HepG2 (cell line): ENCODE results near the gene TAS2R39. TPM values are rescaled to one million over a fixed set of nuclear protein-coding genes. Genes with fewer than 3 reads are reported as not detected.

ENCODE experiments used
- ATAC-seq: fragments of 200-7000 bp; cut with Tn5 transposase; 3 replicates; pipeline ENCODE4 v1.9.1; 2020; ENCODE audit warnings: mild to moderate bottlenecking, moderate library complexity
- BruUV-seq: library from RNA; stranded (reverse); fragments of 400-500 nt; replicated peaks from 2 replicates; lab custom pipeline; 2021; lab: Mats Ljungman, UMichigan
- CTCF ChIA-PET: fragments of 300-600 bp; formaldehyde crosslinking; extraction: SDS; loops from one replicate; lab custom pipeline; 2021; ENCODE audit warnings: low total read pairs, inconsistent platforms, low intra/inter-chr PET ratio; lab: Yijun Ruan, JAX
- POLR2A ChIA-PET: fragments of 350-600 bp; sonication (Branson Sonifier 250); formaldehyde crosslinking; loops from one replicate; lab custom pipeline; 2020; ENCODE audit warnings: antibody characterized with exemption, inconsistent platforms; lab: Yijun Ruan, JAX
- DNase-seq: peaks from one replicate; pipeline ENCODE4 v3.0.0-alpha.2; 2015; ENCODE audit warnings: low spot score
- FAIRE-seq: peaks from 3 replicates; lab custom pipeline; 2011; peaks lifted over from hg19 to GRCh38; lab: Jason Lieb, UNC
- H2AFZ ChIP-seq: one replicate; pipeline ENCODE4 v1.6.1; 2011; ENCODE audit warnings: low read length, inconsistent platforms
- H3K27ac ChIP-seq: fragments of 300-600 bp; 3 replicates; pipeline ENCODE4 v1.8.0; 2011; ENCODE audit warnings: mixed run types, mild to moderate bottlenecking, mixed read lengths, low read length, inconsistent platforms; ENCODE audit not compliant: insufficient read depth; ENCODE audit errors: extremely low read length
- H3K27me3 ChIP-seq, 2 experiments: fragments of 200-600 bp in 1 of 2; 2 replicates in 1 of 2; 3 replicates in 1 of 2; pipeline versions ENCODE4 v1.6.0 to v1.8.0; 2011; ENCODE audit warnings: low read length in 2 of 2, mild to moderate bottlenecking in 2 of 2, moderate library complexity in 2 of 2, inconsistent platforms in 1 of 2; ENCODE audit not compliant: insufficient read depth in 2 of 2, control insufficient read depth in 1 of 2
- H3K36me3 ChIP-seq, 2 experiments: fragments of 200-600 bp in 1 of 2; replicated peaks in 1 of 2; 2 replicates in 1 of 2; 3 replicates in 1 of 2; pipeline versions ENCODE4 v1.5.1 to v1.8.0; 2011; ENCODE audit warnings: low read length in 2 of 2, inconsistent platforms in 1 of 2; ENCODE audit not compliant: insufficient read depth in 2 of 2, control insufficient read depth in 1 of 2
- H3K4me1 ChIP-seq: 2 replicates; pipeline ENCODE4 v1.5.1; 2012; ENCODE audit warnings: low read length, inconsistent platforms; ENCODE audit not compliant: insufficient read depth
- H3K4me2 ChIP-seq: 2 replicates; pipeline ENCODE4 v1.6.0; 2011; ENCODE audit warnings: low read depth, low read length, inconsistent platforms
- H3K4me3 ChIP-seq, 3 experiments: fragments of 200-600 bp in 1 of 3; sonication (generic), shearing (Covaris generic) in 1 of 3; replicated peaks in 1 of 3; 2 replicates each; pipeline ENCODE4 v1.5.1; 2011 to 2016; ENCODE audit warnings: low read length in 3 of 3, inconsistent platforms in 2 of 3, low read depth in 2 of 3, mild to moderate bottlenecking in 2 of 3, control low read depth in 1 of 3, mixed read lengths in 1 of 3; ENCODE audit not compliant: insufficient read depth in 1 of 3
- H3K79me2 ChIP-seq: one replicate; pipeline ENCODE4 v1.6.1; 2011; ENCODE audit warnings: low read length, inconsistent platforms; ENCODE audit not compliant: insufficient read depth
- H3K9ac ChIP-seq: 2 replicates; pipeline ENCODE4 v1.6.0; 2011; ENCODE audit warnings: mild to moderate bottlenecking, low read depth, low read length, inconsistent platforms; ENCODE audit not compliant: insufficient read depth
- H3K9me3 ChIP-seq: 2 replicates; pipeline ENCODE4 v1.5.1; 2012; ENCODE audit warnings: mild to moderate bottlenecking, low read length
- H4K20me1 ChIP-seq: 2 replicates; pipeline ENCODE4 v1.6.0; 2011; ENCODE audit warnings: inconsistent platforms, mild to moderate bottlenecking, low read length, moderate library complexity; ENCODE audit not compliant: insufficient read depth
- BCL6 ChIP-seq: IDR thresholded peaks from 2 replicates; pipeline ENCODE4 v1.6.1; 2016; ENCODE audit warnings: missing genetic modification reagents, missing compliant biosample characterization
- DR1 ChIP-seq: sonication (generic); formaldehyde crosslinking; IDR thresholded peaks from 2 replicates; pipeline ENCODE4 v1.8.0; 2021; ENCODE audit warnings: mild to moderate bottlenecking, missing genetic modification reagents, inconsistent platforms
- DZIP1 ChIP-seq: sonication (generic); formaldehyde crosslinking; IDR thresholded peaks from 2 replicates; pipeline ENCODE4 v1.5.0; 2020; ENCODE audit warnings: mild to moderate bottlenecking, missing genetic modification reagents
- MEIS2 ChIP-seq: sonication (generic); formaldehyde crosslinking; IDR thresholded peaks from 2 replicates; pipeline ENCODE4 v1.9.0; 2021; ENCODE audit warnings: mild to moderate bottlenecking, missing genetic modification reagents
- PRMT3 ChIP-seq: sonication (generic); formaldehyde crosslinking; IDR thresholded peaks from 2 replicates; pipeline ENCODE4 v1.8.1; 2022; ENCODE audit warnings: low read depth, mild to moderate bottlenecking, moderate library complexity, missing genetic modification reagents, borderline replicate concordance
- TBP ChIP-seq: sonication (generic); formaldehyde crosslinking; IDR thresholded peaks from 2 replicates; pipeline ENCODE4 v1.5.0; 2020; ENCODE audit warnings: missing genetic modification reagents
- ZNF343 ChIP-seq: sonication (generic); formaldehyde crosslinking; IDR thresholded peaks from 2 replicates; pipeline ENCODE4 v1.4.0; 2020; ENCODE audit warnings: mild to moderate bottlenecking, missing genetic modification reagents
- ZNF543 ChIP-seq: sonication (generic); formaldehyde crosslinking; IDR thresholded peaks from 2 replicates; pipeline ENCODE4 v1.4.0; 2020; ENCODE audit warnings: mild to moderate bottlenecking, missing genetic modification reagents
- ZNF672 ChIP-seq: sonication (generic); formaldehyde crosslinking; IDR thresholded peaks from 2 replicates; pipeline ENCODE4 v1.8.1; 2022; ENCODE audit warnings: missing genetic modification reagents
- WGBS: methylation state at CpG from one replicate; pipeline ENCODE4 v1.1.6; 2017; ENCODE audit warnings: low lambda C conversion rate; 5-methylcytosine and 5-hydroxymethylcytosine counted together
- in situ Hi-C: cut with HindIII; loops from 2 replicates; pipeline ENCODE4 v1.10.0; 2017; ENCODE audit warnings: low pct_unique_long_range_greater_than_20kb; ENCODE audit not compliant: extremely low pct_ligation_motif_present
- intact Hi-C: fragments of 100-400 bp; cut with micrococcal nuclease; formaldehyde crosslinking; loops from one replicate; pipeline ENCODE4 v1.10.0; 2022; ENCODE audit not compliant: unreplicated experiment
- polyA plus RNA-seq, 8 experiments: library from polyadenylated mRNA; depleted of rRNA in 3 of 8; stranded (reverse) in 7 of 8; unstranded in 1 of 8; fragments of >200 nt; fragmentation: Illumina TruSeq in 4 of 8; extraction: Trizol in 4 of 8; gene quantifications; 2 replicates each; pipeline versions ENCODE4 v1.2.1 to v1.2.3, GENCODE V29; 2011 to 2016; ENCODE audit warnings: low read depth in 4 of 8, missing spikeins in 1 of 8, mixed read lengths in 1 of 8; ENCODE audit not compliant: insufficient read depth in 1 of 8
- total RNA-seq, 5 experiments: library from RNA; depleted of rRNA; stranded (reverse); fragments of >200 nt; fragmentation: Illumina TruSeq; extraction: Trizol; gene quantifications; 2 replicates each; pipeline ENCODE4 v1.2.3, GENCODE V29; 2016; ENCODE audit warnings: low read depth in 1 of 5
- TF ChIP-seq, protein P1 (sequence below): sonication (generic); formaldehyde crosslinking; IDR thresholded peaks from 2 replicates; pipeline ENCODE4 v1.4.0; 2020; ENCODE audit warnings: missing genetic modification reagents

Gene TAS2R39
- total and polyA plus RNA-seq, 2 of the 13 experiments (the other 11 are each of a cell fraction or from before 2014, with no cell fraction given), result not detected

GRCh38 chr7:143216686-143217085, 33.5 kb downstream of the TAS2R39 start (continued):
- no peak for TF ChIP-seq BCL6 (CRISPR knock-in tag)
- TF ChIP-seq ZNF343, result no peak

- DNase-seq (no peak), ATAC-seq (no peak), FAIRE-seq (no peak)
- in situ Hi-C loops, result loop anchor here (10.0 kb wide), 1 partner anchor 343 kb away; no protein-coding TSS in a partner anchor
- H4K20me1 ChIP-seq, result no peaks in the 10 kb centered on the region
- H3K36me3 ChIP-seq, result no peaks in the 10 kb centered on the region
- no TSS peak for BruUV-seq
- WGBS, result 0% methylated on average over 2 of the region's 2 CpGs
- no peaks in the 10 kb centered on the region for H3K4me1 ChIP-seq
- TF ChIP-seq, protein P1, sequence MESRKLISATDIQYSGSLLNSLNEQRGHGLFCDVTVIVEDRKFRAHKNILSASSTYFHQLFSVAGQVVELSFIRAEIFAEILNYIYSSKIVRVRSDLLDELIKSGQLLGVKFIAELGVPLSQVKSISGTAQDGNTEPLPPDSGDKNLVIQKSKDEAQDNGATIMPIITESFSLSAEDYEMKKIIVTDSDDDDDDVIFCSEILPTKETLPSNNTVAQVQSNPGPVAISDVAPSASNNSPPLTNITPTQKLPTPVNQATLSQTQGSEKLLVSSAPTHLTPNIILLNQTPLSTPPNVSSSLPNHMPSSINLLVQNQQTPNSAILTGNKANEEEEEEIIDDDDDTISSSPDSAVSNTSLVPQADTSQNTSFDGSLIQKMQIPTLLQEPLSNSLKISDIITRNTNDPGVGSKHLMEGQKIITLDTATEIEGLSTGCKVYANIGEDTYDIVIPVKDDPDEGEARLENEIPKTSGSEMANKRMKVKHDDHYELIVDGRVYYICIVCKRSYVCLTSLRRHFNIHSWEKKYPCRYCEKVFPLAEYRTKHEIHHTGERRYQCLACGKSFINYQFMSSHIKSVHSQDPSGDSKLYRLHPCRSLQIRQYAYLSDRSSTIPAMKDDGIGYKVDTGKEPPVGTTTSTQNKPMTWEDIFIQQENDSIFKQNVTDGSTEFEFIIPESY, result no peak
- H3K9me3 ChIP-seq, result no peaks in the 10 kb centered on the region
- no peak overlapping the region for H3K4me3 ChIP-seq
- H3K27me3 ChIP-seq, result 0 out of 5 replicates have a peak, but pooled peaks cover 0 to 4% of the 10 kb centered on the region in 2 experiments
- ChIA-PET CTCF (no interaction called here), POLR2A (no interaction called here)
- intact Hi-C loops, result no loop called here
- no peak overlapping the region for H3K27ac ChIP-seq
- H3K79me2 ChIP-seq, result no peaks in the 10 kb centered on the region
- H3K4me2 ChIP-seq, result no peak overlapping the region
- H2AFZ ChIP-seq, result no peak overlapping the region
- no peak overlapping the region for H3K9ac ChIP-seq
Observed at GRCh38 chr7:143217806-143218205, 34.6 kb downstream of the TAS2R39 start.

DNA sequence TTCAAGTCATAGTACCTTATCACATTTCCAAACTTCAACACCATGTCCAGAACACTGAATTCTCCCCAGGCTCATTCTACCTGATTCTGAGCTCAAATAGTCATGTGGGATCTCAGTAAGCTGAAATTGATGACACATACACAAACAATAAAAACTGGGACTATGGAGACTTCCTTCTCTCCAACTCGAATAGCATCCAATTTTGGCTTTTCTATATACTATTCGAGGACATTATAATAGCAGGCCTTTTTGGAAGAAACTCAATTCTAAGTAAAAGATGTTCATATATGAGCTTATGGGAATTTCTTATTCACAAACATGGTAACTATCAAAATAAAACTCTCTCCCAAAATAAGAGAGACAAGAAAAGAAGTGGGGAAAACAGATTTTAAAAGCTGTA, 38.1 kb downstream of the TAS2R39 start:
- no peak for FAIRE-seq
- Histone ChIP-seq H3K36me3 (no peaks in the 10 kb centered on the region), H3K9me3 (no peaks in the 10 kb centered on the region), H3K4me3 (no peak overlapping the region), H3K27me3 (0 out of 5 replicates have a peak, but pooled peaks cover 0 to 6% of the 10 kb centered on the region in 2 experiments), H3K4me2 (no peak overlapping the region), H3K9ac (no peak overlapping the region), H3K4me1 (no peaks in the 10 kb centered on the region), H3K27ac (no peak overlapping the region), H4K20me1 (no peaks in the 10 kb centered on the region), H2AFZ (no peak overlapping the region), H3K79me2 (no peaks in the 10 kb centered on the region)
- no peak for DNase-seq
- ChIA-PET POLR2A (no interaction called here), CTCF (no interaction called here)
- no peak for ATAC-seq
- intact Hi-C loops (no loop called here), in situ Hi-C loops (no loop called here)
- BruUV-seq, result no TSS peak
- WGBS, result 0% methylated on average over 2 of the region's 2 CpGs
- TF ChIP-seq ZNF543 (CRISPR knock-in tag) (no peak), DR1 (CRISPR knock-in tag) (no peak), TBP (no peak), ZNF672 (CRISPR knock-in tag) (no peak), PRMT3 (CRISPR knock-in tag) (no peak), DZIP1 (CRISPR knock-in tag) (no peak), MEIS2 (CRISPR knock-in tag) (no peak)
